Measurements from ENCODE around the gene ATF2.

The ATF2 gene, protein sequence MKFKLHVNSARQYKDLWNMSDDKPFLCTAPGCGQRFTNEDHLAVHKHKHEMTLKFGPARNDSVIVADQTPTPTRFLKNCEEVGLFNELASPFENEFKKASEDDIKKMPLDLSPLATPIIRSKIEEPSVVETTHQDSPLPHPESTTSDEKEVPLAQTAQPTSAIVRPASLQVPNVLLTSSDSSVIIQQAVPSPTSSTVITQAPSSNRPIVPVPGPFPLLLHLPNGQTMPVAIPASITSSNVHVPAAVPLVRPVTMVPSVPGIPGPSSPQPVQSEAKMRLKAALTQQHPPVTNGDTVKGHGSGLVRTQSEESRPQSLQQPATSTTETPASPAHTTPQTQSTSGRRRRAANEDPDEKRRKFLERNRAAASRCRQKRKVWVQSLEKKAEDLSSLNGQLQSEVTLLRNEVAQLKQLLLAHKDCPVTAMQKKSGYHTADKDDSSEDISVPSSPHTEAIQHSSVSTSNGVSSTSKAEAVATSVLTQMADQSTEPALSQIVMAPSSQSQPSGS

GRCh38 chr2:175167792-175168563, at the start of gene ATF2:
TSS of gene ATF2 (minus strand) at chr2:175168203. CDS start at chr2:175136443, 31,760 bp downstream.
- TF ChIP-seq CTCF (IDR thresholded peaks at IDR 0.05; ENCODE audit: insufficient read depth, low read depth, low read length, missing control alignments) = no peak
- H3K4me3 ChIP-seq (ENCODE audit: low read length) = peak within 1 kb of the TSS; percentile 95
- DNase-seq (ENCODE audit: low read depth) = peak; percentile 100

- TF ChIP-seq CTCF (IDR thresholded peaks at IDR 0.05; ENCODE audit: insufficient read depth, low read depth, low read length, missing control alignments) = no peak
- DNase-seq (ENCODE audit: low read depth) = no peak
- no peak overlapping the region for H3K4me3 ChIP-seq (ENCODE audit: low read length)
These were observed 39.9 kb upstream of the ATF2 start for GRCh38 chr2:175207741-175208438.

DNA sequence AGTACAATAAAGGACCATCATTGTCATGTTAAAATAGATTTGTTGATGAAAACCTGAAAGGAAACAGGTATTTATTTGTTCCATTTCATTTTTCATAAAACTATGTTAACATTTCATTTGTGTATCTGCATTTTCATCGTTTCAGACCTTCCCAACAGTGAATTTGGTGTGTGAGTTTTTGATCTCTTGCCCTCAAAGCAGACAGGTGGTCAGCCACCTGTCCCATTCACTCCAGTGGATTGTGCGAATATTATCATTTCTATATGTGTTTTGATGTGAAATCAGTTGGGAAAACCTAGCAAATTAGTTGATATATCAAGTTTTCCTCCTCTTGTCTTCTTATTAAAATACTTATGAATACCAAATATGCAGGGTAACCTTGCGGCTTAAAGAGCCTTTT, 38.9 kb upstream of the ATF2 start:
- no peak for TF ChIP-seq CTCF (IDR thresholded peaks at IDR 0.05; ENCODE audit: insufficient read depth, low read depth, low read length, missing control alignments)
- H3K4me3 ChIP-seq (ENCODE audit: low read length) = no peak overlapping the region
- DNase-seq (ENCODE audit: low read depth) = no peak

- no peak overlapping the region for H3K4me3 ChIP-seq (ENCODE audit: low read length)
- peak; percentile 39 for DNase-seq (ENCODE audit: low read depth)
- TF ChIP-seq CTCF (IDR thresholded peaks at IDR 0.05; ENCODE audit: insufficient read depth, low read depth, low read length, missing control alignments) = no peak
These were observed 37.5 kb upstream of the ATF2 start for GRCh38 chr2:175205523-175205922.

GRCh38 chr2:175203621-175204496, 35.9 kb upstream of the ATF2 start:
- TF ChIP-seq CTCF (IDR thresholded peaks at IDR 0.05; ENCODE audit: insufficient read depth, low read depth, low read length, missing control alignments) = peak; percentile 55
- peak; percentile 55 for DNase-seq (ENCODE audit: low read depth)
- no peak overlapping the region for H3K4me3 ChIP-seq (ENCODE audit: low read length)

DNA sequence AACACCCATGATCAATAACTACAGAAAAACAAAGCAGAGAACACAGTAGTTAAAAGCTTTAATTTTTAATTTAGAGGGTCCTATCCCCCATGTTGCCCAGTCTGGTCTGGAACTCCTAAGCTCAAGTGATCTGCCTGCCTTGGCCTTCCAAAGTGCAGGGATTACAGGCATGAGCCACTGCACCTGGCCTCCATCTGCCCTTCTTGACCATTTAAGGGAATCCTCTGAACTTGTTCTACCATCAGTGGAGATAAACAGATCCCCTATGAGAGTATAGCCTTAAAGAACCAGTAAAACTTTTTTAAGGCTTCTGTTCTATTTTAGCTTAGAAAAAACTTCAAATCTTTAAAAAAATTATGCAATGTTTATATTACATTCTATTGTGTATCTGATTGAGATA, 27.0 kb upstream of the ATF2 start:
- DNase-seq (ENCODE audit: low read depth) = no peak
- no peak for TF ChIP-seq CTCF (IDR thresholded peaks at IDR 0.05; ENCODE audit: insufficient read depth, low read depth, low read length, missing control alignments)
- no peak overlapping the region for H3K4me3 ChIP-seq (ENCODE audit: low read length)
